ENCODE results near the gene MMP25. TPM values are rescaled to one million over a fixed set of nuclear protein-coding genes. Genes with fewer than 3 reads are reported as not detected.

Gene MMP25
- polyA plus RNA-seq, 3 donors, result 0.71 to 26.6 (median 2.6) TPM

DNA sequence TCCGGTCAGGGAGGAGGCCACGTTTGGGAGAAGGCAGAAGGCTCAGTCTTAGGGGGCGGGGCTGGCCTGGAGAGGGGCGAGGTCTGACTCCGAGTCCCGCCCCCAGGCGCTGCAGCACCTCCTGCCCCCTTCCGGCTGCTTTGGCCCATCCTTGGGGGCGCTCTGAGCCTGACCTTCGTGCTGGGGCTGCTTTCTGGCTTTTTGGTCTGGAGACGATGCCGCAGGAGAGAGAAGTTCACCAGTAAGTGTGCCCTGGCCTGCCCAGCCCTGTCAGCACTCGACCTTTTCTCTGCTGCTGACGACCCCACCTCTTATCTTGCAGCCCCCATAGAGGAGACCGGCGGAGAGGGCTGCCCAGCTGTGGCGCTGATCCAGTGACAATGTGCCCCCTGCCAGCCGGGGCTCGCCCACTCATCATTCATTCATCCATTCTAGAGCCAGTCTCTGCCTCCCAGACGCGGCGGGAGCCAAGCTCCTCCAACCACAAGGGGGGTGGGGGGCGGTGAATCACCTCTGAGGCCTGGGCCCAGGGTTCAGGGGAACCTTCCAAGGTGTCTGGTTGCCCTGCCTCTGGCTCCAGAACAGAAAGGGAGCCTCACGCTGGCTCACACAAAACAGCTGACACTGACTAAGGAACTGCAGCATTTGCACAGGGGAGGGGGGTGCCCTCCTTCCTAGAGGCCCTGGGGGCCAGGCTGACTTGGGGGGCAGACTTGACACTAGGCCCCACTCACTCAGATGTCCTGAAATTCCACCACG lies 24.7 kb upstream of the MMP25 start:
- Mint-ChIP-seq H3K27ac (peak overlapping the region; percentile 87 to 99 (median 95)), H3K27me3 (ENCODE audit: low read depth in 3 of 3) (peaks cover 22 to 26% (median 22%) of the 10 kb centered on the region in 3 donors), H3K4me3 (peak overlapping the region; percentile 88 to 96), H3K36me3 (peaks cover 11 to 14% of the 10 kb centered on the region in 2 donors), H3K4me1 (peaks cover 55% of the 10 kb centered on the region), H3K9me3 (peaks cover 0 to 8% (median 0%) of the 10 kb centered on the region in 7 donors)
- Histone ChIP-seq H3K27me3 (ENCODE audit: control insufficient read depth in 2 of 2, insufficient read depth in 2 of 2, low read length in 2 of 2) (peaks cover 0 to 20% of the 10 kb centered on the region in 2 donors), H3K27ac (ENCODE audit: low read depth in 1 of 2, low read length in 2 of 2) (peak overlapping the region; percentile 18 to 96), H3K4me3 (replicated peaks in 1 of 3; ENCODE audit: low read depth in 2 of 3, low read length in 3 of 3) (peak overlapping the region; percentile 47 to 91 (median 60)), H3K4me1 (ENCODE audit: control insufficient read depth in 1 of 2, insufficient read depth in 2 of 2, low read length in 2 of 2) (peaks cover 62 to 64% of the 10 kb centered on the region in 2 donors), H3K36me3 (replicated peaks in 1 of 2; ENCODE audit: control insufficient read depth in 1 of 2, insufficient read depth in 2 of 2, low read length in 2 of 2) (peaks cover 12 to 13% of the 10 kb centered on the region in 2 donors), H3K4me2 (replicated peaks; ENCODE audit: extremely low read depth, low read length, poor library complexity, severe bottlenecking) (peak overlapping the region; percentile 99), H4K20me1 (ENCODE audit: insufficient read depth, low read length) (peaks cover 56% of the 10 kb centered on the region), H3K9ac (ENCODE audit: insufficient read depth, low read length, poor library complexity, severe bottlenecking) (peak overlapping the region; percentile 59), H3K79me2 (ENCODE audit: insufficient read depth, low read length) (no peaks in the 10 kb centered on the region), H2AFZ (ENCODE audit: insufficient read depth, low read depth, low read length, poor library complexity, severe bottlenecking) (peak overlapping the region; percentile 48), H3K9me3 (replicated peaks in 1 of 2; ENCODE audit: control insufficient read depth in 1 of 2, insufficient read depth in 1 of 2, low read length in 2 of 2) (no peaks in the 10 kb centered on the region)
- intact Hi-C loops (cut with micrococcal nuclease), result loop anchor here (2.0 to 10.0 kb wide), 5 partner anchors 15 to 1251 kb away; partner anchors contain the start of genes ELOB (in 1 of the 2), PAQR4 (in 1 of the 2) and TFAP4 (in 1 of the 2)
- TF ChIP-seq, protein P1, sequence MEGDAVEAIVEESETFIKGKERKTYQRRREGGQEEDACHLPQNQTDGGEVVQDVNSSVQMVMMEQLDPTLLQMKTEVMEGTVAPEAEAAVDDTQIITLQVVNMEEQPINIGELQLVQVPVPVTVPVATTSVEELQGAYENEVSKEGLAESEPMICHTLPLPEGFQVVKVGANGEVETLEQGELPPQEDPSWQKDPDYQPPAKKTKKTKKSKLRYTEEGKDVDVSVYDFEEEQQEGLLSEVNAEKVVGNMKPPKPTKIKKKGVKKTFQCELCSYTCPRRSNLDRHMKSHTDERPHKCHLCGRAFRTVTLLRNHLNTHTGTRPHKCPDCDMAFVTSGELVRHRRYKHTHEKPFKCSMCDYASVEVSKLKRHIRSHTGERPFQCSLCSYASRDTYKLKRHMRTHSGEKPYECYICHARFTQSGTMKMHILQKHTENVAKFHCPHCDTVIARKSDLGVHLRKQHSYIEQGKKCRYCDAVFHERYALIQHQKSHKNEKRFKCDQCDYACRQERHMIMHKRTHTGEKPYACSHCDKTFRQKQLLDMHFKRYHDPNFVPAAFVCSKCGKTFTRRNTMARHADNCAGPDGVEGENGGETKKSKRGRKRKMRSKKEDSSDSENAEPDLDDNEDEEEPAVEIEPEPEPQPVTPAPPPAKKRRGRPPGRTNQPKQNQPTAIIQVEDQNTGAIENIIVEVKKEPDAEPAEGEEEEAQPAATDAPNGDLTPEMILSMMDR (IDR thresholded peaks at IDR 0.05), result no peak
- WGBS (ENCODE audit: insufficient coverage), result 4% methylated on average over 21 of the region's 25 CpGs
- DNase-seq, result peak; percentile 75 to 88 (median 83)

DNA sequence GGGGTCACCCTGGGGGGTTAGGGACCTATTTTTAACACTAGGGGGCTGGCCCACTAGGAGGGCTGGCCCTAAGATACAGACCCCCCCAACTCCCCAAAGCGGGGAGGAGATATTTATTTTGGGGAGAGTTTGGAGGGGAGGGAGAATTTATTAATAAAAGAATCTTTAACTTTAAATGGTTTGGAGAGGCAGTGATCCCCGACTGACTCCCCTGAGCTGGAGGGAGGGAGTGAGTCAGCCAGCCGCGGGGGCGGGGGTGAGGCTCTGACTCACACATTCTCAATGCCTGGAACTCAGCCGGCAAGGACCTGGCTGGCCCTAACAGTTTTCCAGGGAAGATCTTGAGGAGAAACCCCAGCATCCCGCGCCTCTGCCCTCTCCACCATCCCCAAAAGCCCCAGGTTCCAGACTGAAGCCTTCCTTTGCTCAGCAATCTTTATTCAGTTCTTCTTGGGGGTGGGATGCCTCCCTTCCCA lies 24.1 kb upstream of the MMP25 start:
- Mint-ChIP-seq H3K27ac (peak overlapping the region; percentile 87 to 99 (median 95)), H3K27me3 (ENCODE audit: low read depth in 3 of 3) (peaks cover 18 to 24% (median 20%) of the 10 kb centered on the region in 3 donors), H3K36me3 (peaks cover 17 to 20% of the 10 kb centered on the region in 2 donors), H3K4me1 (peaks cover 56% of the 10 kb centered on the region), H3K4me3 (peak overlapping the region; percentile 88 to 96), H3K9me3 (peaks cover 0 to 8% (median 0%) of the 10 kb centered on the region in 7 donors)
- intact Hi-C loops (cut with micrococcal nuclease), result loop anchor here (2.0 to 10.0 kb wide), 5 partner anchors 15 to 1250 kb away; partner anchors contain the start of genes ELOB (in 1 of the 2), PAQR4 (in 1 of the 2) and TFAP4 (in 1 of the 2)
- peaks cover 0 to 17% of the 10 kb centered on the region in 2 donors for H3K27me3 ChIP-seq (ENCODE audit: control insufficient read depth in 2 of 2, insufficient read depth in 2 of 2, low read length in 2 of 2)
- peak overlapping the region; percentile 18 to 96 for H3K27ac ChIP-seq (ENCODE audit: low read depth in 1 of 2, low read length in 2 of 2)
- no peaks in the 10 kb centered on the region for H3K79me2 ChIP-seq (ENCODE audit: insufficient read depth, low read length)
- H3K4me1 ChIP-seq (ENCODE audit: control insufficient read depth in 1 of 2, insufficient read depth in 2 of 2, low read length in 2 of 2), result peaks cover 62 to 64% of the 10 kb centered on the region in 2 donors
- no peaks in the 10 kb centered on the region for H3K9me3 ChIP-seq (replicated peaks in 1 of 2; ENCODE audit: control insufficient read depth in 1 of 2, insufficient read depth in 1 of 2, low read length in 2 of 2)
- H3K36me3 ChIP-seq (replicated peaks in 1 of 2; ENCODE audit: control insufficient read depth in 1 of 2, insufficient read depth in 2 of 2, low read length in 2 of 2), result peaks cover 18 to 19% of the 10 kb centered on the region in 2 donors
- 0% methylated on average over 3 of the region's 8 CpGs for WGBS (ENCODE audit: insufficient coverage)
- peaks cover 61% of the 10 kb centered on the region for H4K20me1 ChIP-seq (ENCODE audit: insufficient read depth, low read length)
- peak overlapping the region in 2 of 3 experiments; percentile 60 to 91 for H3K4me3 ChIP-seq (replicated peaks in 1 of 3; ENCODE audit: low read depth in 2 of 3, low read length in 3 of 3)
- H3K4me2 ChIP-seq (replicated peaks; ENCODE audit: extremely low read depth, low read length, poor library complexity, severe bottlenecking), result peak overlapping the region; percentile 99
- TF ChIP-seq, protein P1 (IDR thresholded peaks at IDR 0.05), result no peak
- DNase-seq, result peak; percentile 81 to 89 (median 87)
- H3K9ac ChIP-seq (ENCODE audit: insufficient read depth, low read length, poor library complexity, severe bottlenecking), result peak overlapping the region; percentile 59
- no peak overlapping the region for H2AFZ ChIP-seq (ENCODE audit: insufficient read depth, low read depth, low read length, poor library complexity, severe bottlenecking)
